Measurements from ENCODE around the gene FGD2.

GRCh38 chr6:36973190-36973589, 32.3 kb upstream of the FGD2 start:
- TF ChIP-seq SUZ12 (IDR thresholded peaks at IDR 0.05; ENCODE audit: extremely low read depth, insufficient read depth, insufficient read length): no peak
- TF ChIP-seq YY1 (IDR thresholded peaks at IDR 0.05; ENCODE audit: insufficient read depth, insufficient read length): no peak

Data from NT2/D1 (cell line).